ENCODE measurements around the gene INTS6L.
A peak's percentile ranks its signal among the peaks of the same experiment; 100 is the strongest.

The INTS6L gene
- total RNA-seq: 88.8 to 105 reads per million in 2 donors

- DNase-seq: peak; percentile 77
Observed at GRCh38 chrX:135520553-135521404, at the start of gene INTS6L. INTS6L (plus strand) TSS chrX:135520660; CDS start chrX:135520993, 333 bp downstream.

- DNase-seq: no peak
Observed at GRCh38 chrX:135476378-135476777, 44.1 kb upstream of the INTS6L start.

DNA sequence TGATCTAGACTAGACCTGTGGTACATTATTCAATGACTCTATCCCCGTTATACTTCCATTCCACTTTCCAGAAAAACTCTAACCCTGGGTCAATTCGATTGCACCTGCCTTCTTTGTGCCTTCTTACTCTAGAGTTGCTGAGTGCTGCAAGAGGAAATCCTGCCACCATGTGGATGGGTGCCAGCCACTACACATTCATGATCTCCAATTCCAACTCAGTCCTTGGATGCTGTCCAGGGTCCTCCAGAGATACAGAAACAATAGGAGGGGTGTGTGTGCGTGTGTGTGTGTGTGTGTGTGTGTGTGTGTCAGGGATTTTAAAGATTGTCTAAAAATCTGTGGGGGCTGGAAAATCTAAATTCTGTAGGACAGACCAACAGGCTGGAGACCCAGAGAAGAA, 42.9 kb upstream of the INTS6L start:
- DNase-seq: peak; percentile 3

- DNase-seq: no peak
Observed at GRCh38 chrX:135480076-135480475, 40.4 kb upstream of the INTS6L start.

DNA sequence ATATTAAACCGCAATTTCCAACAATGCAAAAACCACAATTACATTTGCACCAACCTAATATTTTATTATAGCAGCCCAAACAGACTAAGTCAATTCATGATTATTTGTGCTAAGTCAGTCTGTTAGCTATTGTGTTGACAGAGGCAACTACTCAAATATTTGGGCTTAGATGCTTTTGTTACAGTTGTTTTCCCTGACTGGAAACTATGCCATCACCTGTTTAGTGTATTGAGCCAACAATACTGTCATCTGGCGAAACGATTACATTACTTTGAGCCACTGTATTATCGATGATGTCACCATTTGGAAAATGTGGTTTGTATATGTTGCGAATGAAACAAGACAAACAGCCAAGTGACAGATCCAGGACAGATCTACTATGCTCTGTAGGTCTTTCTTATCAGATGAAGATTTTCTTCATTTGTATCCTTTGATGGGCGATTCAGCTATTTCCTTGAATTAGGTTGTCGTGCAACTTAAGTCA, 38.7 kb upstream of the INTS6L start:
- DNase-seq: no peak

- no peak for DNase-seq
Observed at GRCh38 chrX:135484641-135485289, 35.7 kb upstream of the INTS6L start.

DNA sequence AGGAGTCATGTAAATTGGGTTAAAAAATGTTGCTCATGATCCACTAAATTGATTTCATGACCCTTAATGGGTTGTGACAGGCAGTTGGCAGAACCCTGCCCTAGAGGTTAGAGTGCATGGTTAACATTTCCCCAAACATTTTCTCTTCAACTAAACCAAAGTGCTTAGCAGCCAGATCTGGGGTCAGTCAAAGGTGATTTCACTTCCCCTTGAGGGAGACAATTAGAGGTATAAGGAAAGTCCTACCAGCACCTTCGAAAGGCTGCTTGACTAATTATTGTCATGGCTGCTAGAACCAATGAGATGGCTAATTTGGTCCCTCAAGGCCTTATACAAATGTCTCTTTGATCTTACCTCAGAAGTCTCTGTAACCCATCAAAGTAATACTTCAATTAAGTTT, 30.9 kb upstream of the INTS6L start:
- no peak for DNase-seq

GRCh38 chrX:135490979-135491514, 29.4 kb upstream of the INTS6L start:
- no peak for DNase-seq

- DNase-seq: no peak
Observed at GRCh38 chrX:135494453-135494852, 26.0 kb upstream of the INTS6L start.

GRCh38 chrX:135497736-135498135, 22.7 kb upstream of the INTS6L start:
- no peak for DNase-seq

DNA sequence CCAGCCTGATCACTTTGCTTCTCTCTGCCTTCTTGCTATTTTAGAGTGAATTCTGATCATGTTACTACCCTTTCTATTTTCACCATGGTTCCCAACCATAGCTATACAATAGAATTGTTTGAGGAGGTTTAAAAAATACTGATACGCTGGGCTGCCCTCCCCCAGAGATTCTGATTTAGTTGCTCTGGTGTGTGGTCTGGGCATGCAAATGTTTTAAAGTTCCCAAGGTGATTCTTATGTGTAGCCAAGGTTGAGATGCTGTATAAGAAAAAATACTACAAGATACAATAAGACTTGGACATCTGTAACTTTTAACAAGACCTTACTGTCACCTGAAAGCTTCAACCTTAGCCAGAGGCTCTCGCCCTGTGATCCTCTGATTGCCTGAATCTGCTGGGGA, 22.2 kb upstream of the INTS6L start:
- DNase-seq: no peak

DNA sequence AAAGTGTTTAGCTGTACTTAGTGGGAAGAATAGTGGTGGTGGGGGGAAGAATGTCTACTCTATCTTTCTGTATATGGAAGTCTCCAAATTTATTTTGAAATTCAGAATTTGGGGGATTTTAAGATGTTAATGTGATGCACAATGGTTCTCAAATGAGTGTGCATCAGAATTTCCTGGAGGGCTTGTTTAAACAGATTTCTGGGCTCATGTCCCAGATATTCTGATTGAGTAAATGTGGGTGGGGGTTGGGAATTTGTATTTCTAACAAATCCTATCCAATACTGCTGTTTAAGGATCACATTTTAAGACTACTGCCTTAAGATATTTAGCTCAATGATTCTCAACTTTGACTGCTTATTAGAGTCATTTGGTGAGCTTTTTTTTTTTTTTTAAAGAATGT, 15.1 kb upstream of the INTS6L start:
- no peak for DNase-seq

DNA sequence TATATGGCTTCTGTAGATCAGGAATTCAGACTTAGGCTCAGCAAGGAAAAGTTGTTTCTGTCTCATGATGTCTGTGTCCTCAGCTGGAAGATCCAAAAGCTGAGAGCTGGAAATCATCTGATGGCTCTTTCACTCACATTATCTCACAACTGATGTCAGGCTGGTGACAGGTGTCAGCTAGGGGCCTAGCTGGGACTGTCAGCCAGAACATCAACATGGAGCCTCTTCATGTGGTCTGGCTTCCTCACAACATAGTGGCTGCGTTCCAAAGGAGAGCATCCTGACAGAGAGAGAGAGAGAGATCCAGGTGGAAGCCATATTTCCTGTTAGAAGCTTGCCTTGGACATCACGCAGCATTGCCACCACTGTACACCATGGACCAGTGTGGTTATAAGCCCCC, 10.6 kb upstream of the INTS6L start:
- DNase-seq: no peak

DNA sequence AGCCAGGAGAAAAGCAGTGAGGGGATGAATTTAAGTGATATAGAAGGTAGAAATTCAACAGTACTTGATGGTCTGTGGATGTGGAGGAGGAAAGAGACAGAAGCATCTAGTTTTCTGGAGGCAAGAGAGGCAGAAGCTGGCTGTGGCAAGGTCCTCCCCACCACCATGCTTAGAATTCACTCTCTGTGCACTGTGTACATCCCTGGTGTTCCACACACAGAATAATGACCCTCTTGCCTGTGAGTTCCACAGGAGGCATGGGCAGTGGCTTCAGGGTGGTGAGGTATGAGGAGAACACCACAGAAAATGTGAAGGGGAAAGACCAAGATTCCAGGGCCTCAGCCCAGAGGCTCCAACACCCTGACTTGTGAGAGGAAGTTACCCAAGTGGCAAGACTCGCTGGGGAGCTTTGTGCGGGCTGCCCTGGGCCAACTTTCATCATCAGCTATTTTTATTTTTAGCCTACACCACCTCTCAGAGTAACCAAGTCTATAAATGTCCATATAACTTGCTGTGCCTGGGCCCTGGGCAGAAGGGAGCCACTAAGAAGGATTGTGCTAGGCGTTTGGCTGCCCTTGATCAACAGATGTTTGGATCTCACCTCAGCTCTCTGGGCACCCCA, 7.8 kb upstream of the INTS6L start:
- no peak for DNase-seq

GRCh38 chrX:135513130-135513515, 7.3 kb upstream of the INTS6L start:
- no peak for DNase-seq

DNA sequence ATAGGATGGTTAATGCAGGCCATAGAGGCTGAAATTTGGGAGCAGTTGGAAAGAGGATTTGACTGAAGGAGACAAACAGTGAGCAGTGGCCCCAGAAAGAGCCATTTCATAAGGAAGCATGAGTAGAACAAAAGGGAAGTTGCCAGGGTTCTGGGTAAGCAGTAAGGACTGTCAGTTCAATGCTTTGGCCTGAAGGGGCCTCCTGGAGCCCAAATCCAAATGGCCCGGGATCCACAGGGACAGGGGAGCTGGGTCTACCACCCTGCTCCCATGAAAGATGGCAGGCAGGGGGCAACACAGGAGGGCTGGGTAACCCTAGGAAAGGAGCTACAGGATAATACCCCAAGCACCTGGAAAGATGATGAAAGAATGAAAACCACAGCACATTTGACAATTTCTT, 4.1 kb upstream of the INTS6L start:
- DNase-seq: no peak

DNA sequence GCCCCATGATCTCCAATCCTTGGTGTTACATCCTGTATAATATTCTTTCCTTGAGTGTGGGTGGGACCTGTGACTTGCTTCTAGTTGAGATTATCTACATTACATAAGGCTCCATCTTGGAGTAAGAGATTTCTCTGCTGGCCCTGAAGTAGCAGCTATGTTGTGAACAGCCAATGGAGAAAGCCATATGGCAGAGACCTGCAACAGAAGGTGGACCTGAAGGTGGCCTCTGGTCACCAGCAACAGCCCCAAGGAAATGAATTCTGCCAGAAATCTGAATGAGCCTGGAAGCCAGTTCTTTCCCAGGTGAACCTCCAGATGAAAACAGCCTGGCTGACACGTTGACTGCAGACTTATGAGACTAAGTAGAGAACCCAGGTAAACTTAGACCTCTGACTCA, 2.3 kb upstream of the INTS6L start:
- DNase-seq: no peak

DNA sequence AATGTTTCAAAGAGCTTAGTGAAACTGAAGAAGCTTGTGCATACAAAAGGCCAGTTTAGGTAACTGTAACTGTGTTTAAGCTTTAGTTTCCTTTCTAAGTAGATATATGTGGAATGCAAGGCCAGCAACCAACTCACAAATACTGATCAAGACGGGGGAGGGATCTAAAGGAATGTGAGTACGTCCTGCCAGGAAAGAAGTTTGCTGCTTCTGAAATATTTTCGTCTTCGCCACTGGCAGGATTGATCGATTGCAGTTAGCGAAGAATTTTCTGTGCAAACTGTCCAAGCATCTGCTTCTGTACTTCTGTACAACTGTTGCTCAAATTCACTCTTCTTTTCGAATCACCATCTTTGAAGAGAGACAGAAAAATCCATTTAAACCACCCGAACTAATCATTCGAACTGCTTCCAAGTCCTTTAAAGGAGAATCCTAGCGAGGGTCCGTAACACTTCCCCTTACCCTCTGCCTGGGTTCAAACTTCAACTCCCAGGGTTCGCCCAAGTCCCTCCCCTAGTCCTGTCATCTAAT, 373 bp upstream of the INTS6L start:
- DNase-seq: no peak

DNA sequence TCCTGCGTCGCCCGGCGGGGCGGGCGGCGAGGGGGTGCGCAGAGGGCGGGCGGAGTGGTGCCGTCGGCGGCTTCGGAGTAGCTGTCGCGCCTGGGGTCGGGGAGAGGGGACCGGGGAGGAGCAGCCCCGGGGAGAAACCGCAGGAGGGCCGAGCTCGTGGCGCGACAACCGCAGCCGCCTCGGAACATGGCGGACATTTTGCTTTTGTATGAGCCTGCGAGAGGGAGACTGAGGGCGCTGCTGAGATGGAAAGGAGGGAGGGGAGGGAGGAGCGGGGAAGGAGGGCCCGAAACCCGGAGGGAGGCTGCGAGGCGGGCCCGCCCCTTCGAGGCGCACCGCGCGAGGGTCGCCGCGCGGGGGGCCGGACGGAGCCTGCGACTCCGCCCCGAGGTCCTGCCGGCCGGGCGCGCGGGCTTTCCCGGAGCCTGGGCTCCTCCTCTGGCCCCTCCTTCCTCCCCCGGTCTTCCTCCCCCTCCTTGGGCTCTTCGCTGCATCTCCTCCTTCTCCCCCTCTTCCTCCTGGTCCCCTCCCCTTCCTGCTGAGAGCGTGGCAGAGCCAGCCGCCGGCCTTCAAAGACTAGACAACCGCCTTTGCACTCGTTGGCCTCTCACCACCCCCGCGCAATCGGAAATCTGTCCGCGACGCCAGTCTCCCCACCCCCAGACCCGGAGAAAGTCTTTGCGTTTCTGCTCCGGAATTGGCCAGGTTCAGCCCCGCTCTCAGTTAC, 1.1 kb downstream of the INTS6L start:
- peak; percentile 66 for DNase-seq

DNA sequence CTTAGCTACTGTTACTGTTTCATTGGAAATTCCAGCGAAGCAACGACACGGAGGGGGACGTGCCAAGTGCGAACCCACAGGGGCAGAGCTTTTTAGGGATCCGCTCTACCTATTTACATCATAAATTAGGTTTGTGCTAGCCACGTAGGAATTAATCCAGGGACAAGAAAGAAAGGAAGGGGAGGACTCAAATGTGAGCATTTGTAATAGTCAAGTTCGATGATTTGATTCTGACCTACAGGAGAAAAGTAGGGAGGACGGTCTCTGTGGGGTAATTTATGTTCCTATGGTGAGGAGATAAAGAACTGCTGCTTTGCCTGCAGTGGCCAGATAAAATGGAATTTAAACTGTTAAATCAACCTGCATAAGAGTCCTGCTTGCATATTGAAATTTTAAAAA, 1.7 kb downstream of the INTS6L start:
- DNase-seq: no peak

DNA sequence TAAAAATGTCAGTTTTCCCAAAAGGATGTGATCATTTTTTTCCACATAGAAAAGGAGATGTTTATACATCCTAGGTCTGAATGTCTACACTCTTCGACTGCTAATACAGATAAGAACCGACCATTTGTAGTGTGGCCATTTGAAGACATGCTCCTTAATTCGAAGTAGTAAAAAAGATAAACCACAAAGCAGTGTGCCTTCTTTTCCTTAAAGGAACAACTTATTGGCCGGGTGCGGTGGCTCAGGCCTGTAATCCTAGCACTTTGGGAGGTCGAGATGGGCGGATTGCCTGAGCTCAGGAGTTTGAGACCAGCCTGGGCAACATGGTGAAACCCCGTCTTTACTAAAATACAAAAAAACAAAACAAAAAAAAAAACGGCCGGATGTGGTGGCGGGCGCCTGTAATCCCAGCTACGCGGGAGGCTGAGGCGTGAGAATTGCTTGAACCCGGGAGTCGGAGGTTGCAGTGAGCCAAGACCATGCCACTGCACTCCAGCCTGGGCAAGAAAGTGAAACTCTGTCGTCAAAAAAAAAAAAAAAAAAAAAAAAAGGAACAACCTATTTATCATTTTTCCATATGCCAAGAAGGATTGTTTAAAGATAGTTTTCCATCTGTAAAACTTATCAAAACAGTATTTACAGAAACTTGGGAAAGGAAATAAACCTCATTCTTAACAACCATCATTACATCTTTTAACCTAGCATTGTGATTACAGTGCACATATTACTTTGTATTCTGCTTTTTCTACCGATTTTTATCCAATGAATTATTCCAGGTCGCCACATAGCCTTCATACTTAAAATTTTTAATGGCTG, 2.6 kb downstream of the INTS6L start:
- DNase-seq: no peak

- no peak for DNase-seq
Observed at GRCh38 chrX:135528254-135528653, 7.8 kb downstream of the INTS6L start.
